Mesothelial cell of epicardium (in vitro differentiated cells): ENCODE measurements around the gene RNF186. TPM values are rescaled to one million over a fixed set of nuclear protein-coding genes. Genes with fewer than 3 reads are reported as not detected.

ENCODE experiments used
- DNase-seq, 2 experiments: peaks; one replicate each; pipeline ENCODE4 v3.0.0; 2021; ENCODE audit warnings: low spot score in 2 of 2; ENCODE audit not compliant: unreplicated experiment in 2 of 2
- H3K27ac Mint-ChIP-seq: 2 replicates; pipeline ENCODE4 v1.8.0; 2021; ENCODE audit warnings: mixed read lengths
- H3K27me3 Mint-ChIP-seq: 2 replicates; pipeline ENCODE4 v1.8.0; 2021; ENCODE audit warnings: low read depth, mixed read lengths
- H3K36me3 Mint-ChIP-seq: 2 replicates; pipeline ENCODE4 v1.8.0; 2021; ENCODE audit warnings: mixed read lengths
- H3K4me1 Mint-ChIP-seq: 2 replicates; pipeline ENCODE4 v1.8.0; 2021; ENCODE audit warnings: mixed read lengths
- H3K4me3 Mint-ChIP-seq: 2 replicates; pipeline ENCODE4 v1.8.0; 2021; ENCODE audit warnings: mild to moderate bottlenecking, moderate library complexity, mixed read lengths
- H3K9me3 Mint-ChIP-seq: 2 replicates; pipeline ENCODE4 v1.8.0; 2021; ENCODE audit warnings: mixed read lengths
- CTCF ChIP-seq: fragments of 200-600 bp; sonication (generic); IDR thresholded peaks from one replicate; pipeline ENCODE4 v1.5.0; 2021; ENCODE audit warnings: antibody characterized with exemption; ENCODE audit not compliant: unreplicated experiment
- total RNA-seq: library from RNA; stranded (reverse); gene quantifications from 3 replicates; pipeline ENCODE4 v1.2.1, GENCODE V29; 2021

The RNF186 gene
- total RNA-seq, 1 donor from 2014 or later: not detected

GRCh38 chr1:19831441-19831840, 16.4 kb upstream of the RNF186 start:
- Mint-ChIP-seq H3K27ac (no peak overlapping the region), H3K9me3 (peaks cover 28% of the 10 kb centered on the region), H3K4me1 (no peaks in the 10 kb centered on the region), H3K27me3 (peaks cover 22% of the 10 kb centered on the region), H3K4me3 (no peak overlapping the region), H3K36me3 (no peaks in the 10 kb centered on the region)
- TF ChIP-seq CTCF: no peak
- no peak for DNase-seq

GRCh38 chr1:19828546-19828945, 13.5 kb upstream of the RNF186 start:
- Mint-ChIP-seq H3K4me1 (no peaks in the 10 kb centered on the region), H3K27me3 (peaks cover 20% of the 10 kb centered on the region), H3K27ac (no peak overlapping the region), H3K36me3 (no peaks in the 10 kb centered on the region), H3K4me3 (no peak overlapping the region), H3K9me3 (peaks cover 28% of the 10 kb centered on the region)
- no peak for TF ChIP-seq CTCF
- DNase-seq: no peak

GRCh38 chr1:19825298-19825697, 10.2 kb upstream of the RNF186 start:
- Mint-ChIP-seq H3K36me3 (no peaks in the 10 kb centered on the region), H3K4me3 (no peak overlapping the region), H3K4me1 (no peaks in the 10 kb centered on the region), H3K27me3 (peaks cover 13% of the 10 kb centered on the region), H3K9me3 (peaks cover 15% of the 10 kb centered on the region), H3K27ac (no peak overlapping the region)
- no peak for TF ChIP-seq CTCF
- DNase-seq: no peak

GRCh38 chr1:19824541-19824940, 9.5 kb upstream of the RNF186 start:
- Mint-ChIP-seq H3K27me3 (peaks cover 13% of the 10 kb centered on the region), H3K4me1 (no peaks in the 10 kb centered on the region), H3K27ac (no peak overlapping the region), H3K4me3 (no peak overlapping the region), H3K9me3 (peaks cover 15% of the 10 kb centered on the region), H3K36me3 (no peaks in the 10 kb centered on the region)
- TF ChIP-seq CTCF: no peak
- no peak for DNase-seq

- no peak for TF ChIP-seq CTCF
- Mint-ChIP-seq H3K27me3 (peaks cover 12% of the 10 kb centered on the region), H3K27ac (no peak overlapping the region), H3K9me3 (peaks cover 10% of the 10 kb centered on the region), H3K4me1 (no peaks in the 10 kb centered on the region), H3K4me3 (no peak overlapping the region), H3K36me3 (no peaks in the 10 kb centered on the region)
- no peak for DNase-seq
Observed at GRCh38 chr1:19824036-19824435, 9.0 kb upstream of the RNF186 start.

GRCh38 chr1:19819701-19820100, 4.6 kb upstream of the RNF186 start:
- TF ChIP-seq CTCF: no peak
- no peak overlapping the region for H3K27ac Mint-ChIP-seq
- H3K4me1 Mint-ChIP-seq: no peaks in the 10 kb centered on the region
- no peaks in the 10 kb centered on the region for H3K9me3 Mint-ChIP-seq
- DNase-seq: no peak
- no peak overlapping the region for H3K4me3 Mint-ChIP-seq
- H3K36me3 Mint-ChIP-seq: no peaks in the 10 kb centered on the region
- H3K27me3 Mint-ChIP-seq: peaks cover 4% of the 10 kb centered on the region
